ENCODE results near the gene TMEM63A.

GRCh38 chr1:225840223-225840610, 42.0 kb downstream of the TMEM63A start:
- TF ChIP-seq, protein P1, sequence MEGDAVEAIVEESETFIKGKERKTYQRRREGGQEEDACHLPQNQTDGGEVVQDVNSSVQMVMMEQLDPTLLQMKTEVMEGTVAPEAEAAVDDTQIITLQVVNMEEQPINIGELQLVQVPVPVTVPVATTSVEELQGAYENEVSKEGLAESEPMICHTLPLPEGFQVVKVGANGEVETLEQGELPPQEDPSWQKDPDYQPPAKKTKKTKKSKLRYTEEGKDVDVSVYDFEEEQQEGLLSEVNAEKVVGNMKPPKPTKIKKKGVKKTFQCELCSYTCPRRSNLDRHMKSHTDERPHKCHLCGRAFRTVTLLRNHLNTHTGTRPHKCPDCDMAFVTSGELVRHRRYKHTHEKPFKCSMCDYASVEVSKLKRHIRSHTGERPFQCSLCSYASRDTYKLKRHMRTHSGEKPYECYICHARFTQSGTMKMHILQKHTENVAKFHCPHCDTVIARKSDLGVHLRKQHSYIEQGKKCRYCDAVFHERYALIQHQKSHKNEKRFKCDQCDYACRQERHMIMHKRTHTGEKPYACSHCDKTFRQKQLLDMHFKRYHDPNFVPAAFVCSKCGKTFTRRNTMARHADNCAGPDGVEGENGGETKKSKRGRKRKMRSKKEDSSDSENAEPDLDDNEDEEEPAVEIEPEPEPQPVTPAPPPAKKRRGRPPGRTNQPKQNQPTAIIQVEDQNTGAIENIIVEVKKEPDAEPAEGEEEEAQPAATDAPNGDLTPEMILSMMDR (IDR thresholded peaks at IDR 0.05), result no peak
- no peak for TF ChIP-seq EP300 (IDR thresholded peaks at IDR 0.05)
